NCI-H524 (cell line): ENCODE measurements around the gene CORO2B.
"Not testable (repeated sequence)": the region's sequence is repeated elsewhere in the genome, so short reads cannot be mapped to it uniquely, and the experiment has no call there.

ENCODE experiments used
- DNase-seq, 2 experiments: peaks; one replicate each; lab custom pipeline; 2025; lab: John Stamatoyannopoulos, UW

Gene CORO2B

GRCh38 chr15:68644083-68644904 is 65.5 kb downstream of the CORO2B start:
- no peak for DNase-seq

- no peak for DNase-seq
Observed at GRCh38 chr15:68644996-68645395, 66.2 kb downstream of the CORO2B start.

GRCh38 chr15:68646156-68646555 is 67.4 kb downstream of the CORO2B start:
- DNase-seq, result peak; percentile 46 to 65

- no peak for DNase-seq
Observed at GRCh38 chr15:68646696-68647095, 67.9 kb downstream of the CORO2B start.

- DNase-seq, result not testable (repeated sequence)
Observed at GRCh38 chr15:68647361-68647760, 68.6 kb downstream of the CORO2B start.

- no peak for DNase-seq
Observed at GRCh38 chr15:68650901-68651709, 72.3 kb downstream of the CORO2B start.

GRCh38 chr15:68651916-68652525 is 73.2 kb downstream of the CORO2B start:
- peak; percentile 59 to 85 for DNase-seq

GRCh38 chr15:68653031-68653635 is 74.3 kb downstream of the CORO2B start:
- DNase-seq, result no peak

GRCh38 chr15:68653801-68654200 is 75.0 kb downstream of the CORO2B start:
- DNase-seq, result no peak

GRCh38 chr15:68654786-68655560 is 76.2 kb downstream of the CORO2B start:
- DNase-seq, result no peak

GRCh38 chr15:68655686-68656437 is 77.1 kb downstream of the CORO2B start:
- DNase-seq, result no peak

GRCh38 chr15:68656438-68656739 is 77.6 kb downstream of the CORO2B start:
- no peak for DNase-seq

GRCh38 chr15:68658151-68658550 is 79.4 kb downstream of the CORO2B start:
- DNase-seq, result peak; percentile 98 to 99

GRCh38 chr15:68658641-68659358 is 80.0 kb downstream of the CORO2B start:
- peak; percentile 55 to 75 for DNase-seq

- no peak for DNase-seq
Observed at GRCh38 chr15:68663526-68663925, 84.7 kb downstream of the CORO2B start.

- peak; percentile 91 to 96 for DNase-seq
Observed at GRCh38 chr15:68666120-68666811, 87.5 kb downstream of the CORO2B start.

- no peak for DNase-seq
Observed at GRCh38 chr15:68666812-68667450, 88.1 kb downstream of the CORO2B start.

GRCh38 chr15:68667800-68668625 is 89.2 kb downstream of the CORO2B start:
- no peak for DNase-seq
